NCI-H1048 (cell line): Measurements from ENCODE around the gene GET4.
A peak's percentile ranks its signal among the peaks of the same experiment; 100 is the strongest.
"Not testable (repeated sequence)": the region's sequence is repeated elsewhere in the genome, so short reads cannot be mapped to it uniquely, and the experiment has no call there.

Source experiments
- DNase-seq: peaks from one replicate; lab custom pipeline; 2025; lab: John Stamatoyannopoulos, UW

GET4 gene

DNA sequence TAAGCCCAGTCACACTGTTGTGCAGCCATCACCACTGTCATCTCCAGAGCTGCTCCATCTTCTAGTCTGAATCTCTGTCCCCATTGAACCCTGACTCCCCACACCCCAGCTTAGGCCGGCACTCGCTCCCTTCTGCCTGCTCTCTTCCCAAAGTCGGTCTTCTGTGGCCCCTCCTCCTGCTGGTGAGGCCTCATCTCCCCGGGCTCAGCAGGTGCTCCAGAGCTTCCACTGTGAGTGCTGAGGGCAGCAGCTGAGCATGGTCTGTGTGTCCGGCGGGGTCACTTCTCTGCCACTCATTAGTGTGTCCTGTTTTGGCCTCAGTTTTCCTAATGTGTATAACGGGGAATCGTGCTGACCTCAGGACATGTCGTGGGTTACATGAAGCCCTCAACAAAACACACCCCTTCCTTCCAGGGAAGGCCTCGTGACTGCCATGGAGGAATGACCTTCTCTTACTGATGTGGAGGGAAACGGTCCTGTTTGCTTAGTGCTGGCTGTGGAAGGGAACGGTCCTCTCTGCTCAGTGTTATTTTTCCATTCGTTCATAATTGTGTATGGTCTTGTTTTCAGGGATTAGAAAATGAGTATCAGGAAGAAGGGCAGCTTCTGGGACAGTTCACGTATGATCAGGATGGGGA is 4.3 kb upstream of the GET4 start:
- DNase-seq, result no peak

DNA sequence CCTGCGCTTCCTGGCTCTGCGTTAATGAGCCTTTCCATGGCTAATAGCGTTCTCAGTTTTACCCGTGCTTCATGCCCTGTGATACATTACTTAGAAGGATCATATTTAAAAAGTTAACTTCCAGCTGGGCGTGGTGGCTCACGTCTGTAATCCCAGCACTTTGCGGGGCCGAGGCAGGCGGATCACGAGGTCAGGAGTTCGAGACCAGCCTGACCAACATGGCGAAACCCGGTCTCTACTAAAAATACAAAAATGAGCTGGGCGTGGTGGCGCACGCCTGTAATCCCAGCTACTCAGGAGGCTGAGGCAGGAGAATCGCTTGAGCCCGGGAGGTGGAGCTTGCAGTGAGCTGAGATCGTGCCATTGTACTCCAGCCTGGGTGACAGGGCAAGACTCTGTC is 3.7 kb upstream of the GET4 start:
- not testable (repeated sequence) for DNase-seq

DNA sequence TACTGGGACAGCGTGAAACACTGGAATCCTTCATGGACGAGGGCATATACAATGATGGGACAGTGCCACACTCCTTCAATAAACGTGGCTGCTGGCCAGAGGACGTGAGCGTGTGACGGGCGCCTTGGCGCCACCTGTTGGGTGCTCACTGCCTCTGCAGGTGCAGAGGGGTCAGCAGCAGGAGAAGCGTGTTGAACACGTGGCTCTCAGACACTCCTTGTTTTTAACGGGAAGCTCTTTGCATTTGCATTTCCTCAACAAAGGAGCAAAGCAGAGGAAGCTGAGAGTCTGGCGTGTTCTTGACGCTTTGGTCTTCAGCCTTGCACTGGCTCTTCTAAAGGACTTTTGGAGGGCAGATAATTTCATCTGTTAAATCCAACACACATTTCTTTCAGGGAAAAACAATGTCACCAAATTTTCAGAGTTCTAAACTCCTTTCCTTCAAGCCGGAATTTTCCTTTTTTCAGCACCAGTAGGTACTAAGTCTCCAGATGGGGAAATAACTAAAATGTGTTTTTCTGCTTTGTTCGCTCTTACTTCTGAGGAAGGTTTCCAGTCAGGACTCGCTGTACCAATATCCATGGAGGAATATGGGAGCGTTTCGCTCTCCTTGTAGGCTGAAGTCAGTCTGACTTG is 2.9 kb upstream of the GET4 start:
- DNase-seq, result peak; percentile 71

DNA sequence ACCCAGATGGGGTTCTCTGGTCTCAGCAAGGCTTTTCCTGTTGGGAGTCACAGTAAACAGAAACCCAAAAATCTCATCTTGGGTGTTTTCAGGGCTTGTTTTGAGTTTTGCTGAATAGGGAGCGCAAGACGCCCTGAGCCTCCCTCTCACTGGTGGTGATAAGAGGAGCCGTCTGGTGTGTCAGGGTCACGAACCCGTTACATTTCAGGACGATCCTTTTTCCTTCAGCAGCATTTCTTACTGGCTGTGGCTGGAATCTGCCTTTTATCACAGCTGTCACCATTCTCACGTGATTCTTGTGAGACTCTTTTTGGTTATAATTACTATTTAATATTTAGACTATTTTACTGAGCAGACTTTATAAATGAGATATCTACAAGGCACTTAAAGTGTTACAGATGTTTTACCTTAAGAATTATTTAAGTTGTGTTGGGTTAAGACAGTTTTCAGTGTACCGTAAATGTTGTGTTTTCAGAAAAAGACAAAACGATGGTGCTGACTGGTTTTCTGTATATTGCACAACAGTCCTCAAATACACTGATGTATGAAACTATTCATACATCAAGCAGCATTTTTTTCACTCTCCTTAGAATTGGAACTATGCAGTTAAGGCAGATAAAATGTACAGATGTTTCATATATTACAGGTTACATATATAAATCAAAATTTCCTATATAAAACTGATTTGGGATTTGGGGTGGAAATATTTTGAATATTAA is 2.2 kb upstream of the GET4 start:
- no peak for DNase-seq

DNA sequence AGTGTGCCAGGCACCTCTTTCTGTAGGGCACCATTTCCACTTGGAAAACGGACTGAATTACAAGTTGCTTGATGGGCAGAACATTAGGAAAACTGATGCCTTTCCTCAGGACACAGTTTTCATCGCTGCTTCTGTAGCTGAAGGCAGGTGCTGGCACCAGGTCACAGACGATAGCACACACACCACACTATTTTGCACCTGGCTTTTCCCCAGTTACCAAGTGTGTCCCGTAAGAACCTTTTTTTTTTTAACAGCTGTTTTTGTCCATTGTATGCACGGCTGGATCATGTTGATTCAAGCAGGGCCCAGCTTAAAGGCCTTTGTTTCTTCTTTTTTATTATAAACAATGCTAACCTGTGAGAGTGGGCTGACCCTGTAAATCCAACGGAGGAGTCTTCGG is 1.3 kb upstream of the GET4 start:
- no peak for DNase-seq

DNA sequence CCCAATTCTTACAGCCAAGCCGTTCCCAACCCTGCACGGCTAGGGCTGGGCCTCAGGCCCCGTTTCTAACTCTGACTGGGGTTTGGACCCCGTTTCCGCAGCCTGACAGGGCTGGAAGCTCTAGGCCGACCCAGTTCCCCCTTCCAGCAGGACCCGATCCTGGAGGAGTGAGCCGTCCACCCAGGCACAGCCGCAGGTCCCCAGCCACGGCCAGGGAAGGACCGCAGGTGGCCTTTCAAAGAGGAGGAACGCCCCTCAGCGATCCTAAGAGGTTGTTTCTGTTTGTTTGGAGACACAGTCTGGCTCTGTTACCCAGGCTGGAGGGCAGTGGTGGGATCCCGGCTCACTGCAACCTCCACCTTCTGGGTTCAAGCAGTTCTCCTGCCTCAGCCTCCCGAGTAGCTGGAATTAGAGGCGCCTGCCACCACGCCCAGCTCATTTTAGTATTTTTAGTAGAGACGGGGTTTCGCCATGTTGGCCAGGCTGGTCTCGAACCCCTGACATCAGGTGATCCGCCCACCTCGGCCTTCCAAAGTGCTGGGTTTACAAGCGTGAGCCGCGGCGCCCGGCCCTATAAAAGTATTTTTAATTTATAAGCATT is 778 bp upstream of the GET4 start:
- no peak for DNase-seq

DNA sequence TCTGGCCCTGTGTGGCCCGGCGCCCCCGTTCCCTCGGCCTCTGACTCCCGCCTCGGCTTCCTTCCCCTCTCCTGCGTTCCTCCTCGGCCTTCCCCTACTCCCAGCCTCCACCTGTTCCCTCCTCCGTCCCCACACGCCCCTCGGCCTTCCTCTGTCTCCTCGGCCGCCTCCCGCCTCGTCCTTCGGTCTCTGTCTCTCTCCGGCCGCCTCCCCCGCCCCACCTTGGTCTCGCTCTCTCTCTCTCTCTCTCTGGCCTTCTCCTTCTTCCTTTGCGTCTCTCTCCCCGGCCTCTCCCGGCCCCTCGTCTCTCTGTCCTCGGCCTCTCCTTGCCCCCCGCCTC is 588 bp downstream of the GET4 start:
- no peak for DNase-seq

DNA sequence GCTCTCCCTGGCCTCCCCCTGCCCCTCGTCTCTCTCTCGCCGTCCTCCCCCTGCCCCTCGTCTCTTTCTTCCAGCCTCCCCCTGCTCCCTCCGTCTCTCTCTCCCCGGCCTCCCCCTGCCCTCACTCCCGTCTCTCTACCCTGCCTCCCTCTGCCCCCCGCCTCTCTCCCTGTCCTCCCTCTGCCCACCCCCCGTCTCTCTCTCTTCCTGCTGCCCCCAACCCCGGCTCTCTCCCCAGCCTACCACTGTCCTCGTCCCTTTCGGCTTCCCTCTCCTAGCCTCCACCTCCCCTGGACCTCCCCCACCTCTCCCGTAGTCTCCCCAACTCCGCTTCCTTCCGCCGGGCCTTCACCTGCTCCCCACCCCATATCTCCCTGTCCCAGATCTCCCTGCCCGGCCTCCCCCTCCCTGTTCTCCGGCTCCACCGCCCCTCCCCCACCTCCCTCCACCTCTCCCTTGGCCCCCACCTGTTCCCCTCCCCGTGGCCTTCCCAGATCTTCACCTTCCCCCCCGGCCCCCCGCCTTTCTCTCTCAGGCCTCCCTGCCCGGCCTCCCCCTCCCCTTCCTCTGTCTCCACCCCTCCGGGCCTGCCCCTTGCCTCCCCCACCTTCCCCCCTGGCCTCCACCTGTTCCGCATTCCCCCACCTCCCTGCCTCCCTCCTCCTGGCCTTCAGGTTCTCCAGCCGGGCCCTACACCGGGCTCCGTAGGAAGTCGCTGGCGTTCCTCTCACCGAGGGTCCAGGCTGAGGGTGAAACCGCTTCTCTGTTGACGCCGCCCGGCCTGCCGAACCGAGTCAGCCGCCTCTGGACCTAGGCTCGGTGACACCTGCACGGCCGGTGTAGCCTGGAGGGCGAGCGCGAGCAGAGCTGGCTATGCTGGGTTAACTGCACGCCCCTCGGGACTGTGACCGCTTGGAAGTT is 1.2 kb downstream of the GET4 start:
- no peak for DNase-seq

DNA sequence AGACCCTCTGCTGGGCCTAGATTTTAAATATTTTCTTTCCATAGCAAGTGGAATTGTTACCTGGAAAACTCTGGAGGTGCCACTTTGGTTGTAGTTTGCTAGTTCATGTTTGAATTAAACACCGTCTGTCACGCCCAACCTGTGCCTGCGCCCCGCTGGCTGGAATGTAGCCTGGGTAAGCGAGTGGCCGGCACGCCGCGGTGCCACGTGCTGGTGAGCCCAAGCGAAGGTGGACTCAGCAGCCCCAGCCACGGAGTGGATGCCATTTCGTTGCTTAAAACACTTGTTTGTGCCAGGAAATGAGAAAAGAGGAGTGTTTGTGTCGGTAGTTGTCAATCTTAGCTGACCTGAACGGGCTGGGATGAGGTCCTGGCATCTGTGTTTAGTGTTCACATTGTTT is 2.7 kb downstream of the GET4 start:
- no peak for DNase-seq

DNA sequence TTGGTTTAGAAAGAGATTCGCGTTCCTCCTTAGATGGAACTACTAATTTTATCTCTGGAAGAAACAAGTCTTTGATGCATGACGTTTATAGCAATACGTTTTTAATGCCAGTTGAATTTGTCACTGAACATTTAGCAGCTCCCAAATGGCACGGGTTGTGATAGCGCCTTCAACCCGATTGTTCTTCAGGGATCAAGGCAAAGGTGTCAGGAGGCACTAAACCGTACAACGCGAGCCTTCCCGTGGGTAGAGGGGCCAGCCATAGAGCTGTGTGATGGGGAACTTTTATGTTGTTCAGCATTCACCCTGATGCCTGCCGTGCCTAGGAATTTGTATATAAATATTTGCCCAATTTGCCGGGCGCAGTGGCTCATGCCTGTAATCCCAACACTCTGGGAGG is 3.4 kb downstream of the GET4 start:
- no peak for DNase-seq

DNA sequence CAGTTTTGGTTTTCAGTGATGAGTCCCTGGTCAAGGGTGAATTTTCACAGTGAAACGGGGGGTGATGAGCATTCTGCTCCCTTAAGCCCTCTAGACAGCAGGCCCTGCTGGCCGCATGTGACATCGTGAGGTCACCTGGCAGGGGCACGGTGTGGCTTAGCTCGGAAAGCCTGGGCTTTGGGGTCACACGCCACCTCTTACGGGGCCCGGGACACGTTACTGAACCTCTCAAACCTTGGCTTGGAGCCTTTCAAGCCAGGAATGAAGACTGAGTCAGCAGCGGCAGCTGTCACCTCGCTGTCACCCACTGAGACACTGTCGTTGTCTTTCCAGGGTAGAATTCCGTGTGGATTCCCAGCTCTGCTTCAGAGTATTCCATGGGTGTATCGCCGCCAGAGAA is 4.1 kb downstream of the GET4 start:
- DNase-seq, result no peak

DNA sequence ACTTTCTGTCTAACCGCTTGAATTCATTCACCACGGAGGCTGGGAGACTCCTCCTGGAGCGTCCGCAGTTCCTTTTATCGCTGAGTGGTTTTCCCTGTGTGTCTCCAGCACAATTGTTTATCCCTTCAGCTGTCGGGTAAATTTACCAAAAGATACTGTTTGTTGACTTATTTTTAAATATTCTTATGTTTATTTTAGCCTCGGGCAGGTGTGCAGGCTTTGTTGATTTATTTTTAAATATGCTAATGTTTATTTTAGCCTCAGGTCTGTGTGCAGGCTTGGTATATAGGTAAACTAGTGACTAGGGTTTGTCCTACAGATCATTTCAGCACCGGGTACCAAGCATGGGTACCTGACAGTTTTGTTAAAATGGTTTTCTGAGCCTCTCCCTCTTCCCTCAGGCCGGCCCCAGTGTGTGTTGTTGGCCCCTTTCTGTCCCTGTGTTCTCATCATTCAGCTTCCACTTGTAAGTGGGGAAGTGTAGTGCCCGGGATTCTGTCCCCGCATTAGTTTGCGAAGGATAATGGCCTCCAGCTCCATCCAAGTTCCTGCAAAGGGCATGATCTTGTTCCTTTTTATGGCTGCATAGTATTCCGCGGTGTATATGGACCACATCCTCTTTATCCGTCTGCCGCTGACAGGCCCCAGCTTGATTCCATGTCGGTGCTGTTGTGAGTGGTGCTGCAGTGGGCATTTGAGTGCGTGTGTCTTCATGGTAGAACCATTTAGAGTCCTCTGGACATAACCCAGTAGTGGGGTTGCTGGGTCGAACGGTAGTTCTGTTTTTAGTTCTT is 5.3 kb downstream of the GET4 start:
- DNase-seq, result no peak

DNA sequence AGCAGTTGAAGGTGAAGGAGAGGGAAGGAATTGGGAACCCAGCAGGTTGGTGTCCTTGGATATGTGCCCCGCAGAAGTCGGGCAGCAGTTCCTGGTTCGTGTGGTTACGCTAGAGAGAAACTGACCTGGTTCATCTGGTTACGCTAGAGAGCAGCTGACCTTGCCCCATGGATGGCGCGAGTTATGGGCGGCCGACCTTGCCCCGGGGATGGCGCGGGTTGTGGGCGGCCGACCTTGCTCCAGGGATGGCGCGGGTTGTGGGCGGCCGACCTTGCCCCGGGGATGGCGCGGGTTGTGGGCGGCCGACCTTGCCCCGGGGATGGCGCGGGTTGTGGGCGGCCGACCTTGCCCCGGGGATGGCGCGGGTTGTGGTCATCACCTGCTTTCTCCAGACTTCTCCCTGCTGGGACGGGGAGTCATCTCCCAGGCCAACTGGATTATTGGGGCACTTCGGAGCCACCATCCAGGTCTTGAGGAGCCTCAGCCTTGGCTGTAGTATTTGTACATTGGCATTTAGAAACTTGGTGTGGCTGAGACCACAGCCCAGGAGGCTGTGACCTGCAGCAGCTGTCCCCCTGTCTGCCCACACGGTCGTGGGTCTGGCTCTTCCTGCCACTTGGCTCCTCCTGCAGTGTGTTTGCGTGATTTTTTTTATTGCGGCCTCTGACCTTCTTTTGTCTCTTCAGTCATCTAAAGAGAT is 6.1 kb downstream of the GET4 start:
- DNase-seq, result no peak

DNA sequence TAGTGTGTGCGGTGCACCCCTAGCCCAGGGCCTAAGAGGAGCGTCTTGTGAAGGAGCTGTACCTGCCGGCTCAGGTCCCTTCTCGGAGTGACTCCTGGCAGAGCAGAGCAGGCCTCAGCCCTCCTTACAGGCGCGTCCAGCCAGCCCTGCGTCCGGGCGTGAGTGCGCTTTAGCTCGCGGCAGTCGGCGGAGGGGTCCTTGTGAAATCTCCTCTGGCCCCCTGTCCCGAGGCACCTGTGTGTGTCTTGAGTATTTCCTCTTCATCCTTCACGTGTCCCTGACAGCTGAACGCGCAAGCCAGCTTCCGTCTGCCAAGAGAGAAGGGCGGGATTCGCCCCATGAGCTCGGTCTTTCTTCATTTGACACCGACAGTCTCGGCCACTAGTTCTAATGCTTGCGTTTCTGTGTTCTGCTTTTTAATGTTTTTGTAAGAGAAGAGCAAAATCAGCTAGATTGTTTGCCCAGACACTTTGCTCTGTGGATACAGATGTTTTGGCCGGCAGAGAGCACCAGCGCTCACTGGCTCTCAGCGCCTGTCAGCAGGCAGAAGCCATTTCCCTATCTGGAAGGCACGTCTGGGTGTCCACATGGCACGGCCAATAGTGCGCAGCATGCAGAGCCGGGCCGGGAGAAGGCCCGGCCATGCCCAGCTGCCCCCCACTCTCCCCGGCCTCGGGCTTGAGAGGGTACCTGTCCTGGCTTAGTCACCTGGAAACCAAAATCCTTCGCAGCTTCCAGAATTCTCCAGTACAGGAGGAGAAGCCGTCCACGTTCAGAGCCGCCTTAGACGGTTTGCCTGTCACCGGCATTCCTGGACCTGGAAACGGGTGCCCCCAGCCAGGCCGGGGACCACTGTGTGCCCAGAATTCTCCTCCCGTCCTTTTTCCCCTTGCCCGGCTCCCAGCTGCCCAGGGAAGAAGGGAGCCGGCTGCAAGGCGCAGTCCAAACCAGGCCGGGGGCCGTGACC is 7.0 kb downstream of the GET4 start:
- no peak for DNase-seq

DNA sequence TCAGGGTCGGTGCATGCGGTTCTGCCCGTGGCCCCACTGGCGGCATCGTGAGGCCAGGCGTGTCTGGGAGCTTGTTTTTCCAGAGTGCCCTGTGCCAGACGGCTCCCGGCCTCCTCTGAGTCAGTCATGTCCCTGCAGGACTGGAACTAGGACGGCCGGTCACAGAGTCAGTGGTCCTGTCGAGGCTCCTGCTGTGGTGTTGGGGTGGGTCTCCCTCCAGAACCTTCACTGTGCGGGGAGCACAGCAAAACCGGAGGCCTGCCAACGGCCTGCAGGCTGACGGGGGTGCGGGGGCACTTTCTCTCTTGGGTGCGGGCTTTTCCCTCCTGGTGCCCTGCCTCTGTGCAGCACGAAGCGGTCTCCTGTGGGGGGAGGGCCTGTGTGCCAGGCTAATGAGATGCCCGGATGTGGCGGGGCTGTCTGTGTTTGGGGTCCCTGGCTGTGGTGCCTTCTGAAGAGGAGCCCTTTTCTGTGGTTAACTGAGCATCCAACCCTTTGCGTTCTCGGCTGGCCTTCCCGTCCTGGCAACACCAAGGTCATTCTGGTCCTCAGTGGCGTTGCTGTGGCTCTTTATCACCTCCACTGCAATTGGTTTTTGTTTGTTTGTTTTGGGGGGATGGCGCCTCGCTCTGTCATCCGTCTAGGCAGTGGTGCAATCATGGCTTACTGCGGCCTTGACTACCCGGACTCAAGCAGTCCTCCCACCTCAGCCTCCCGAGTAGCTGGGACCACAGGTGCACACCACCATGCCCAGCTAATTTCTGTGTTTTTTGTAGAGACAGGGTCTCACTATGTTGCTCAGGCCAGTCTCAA is 8.0 kb downstream of the GET4 start:
- no peak for DNase-seq

DNA sequence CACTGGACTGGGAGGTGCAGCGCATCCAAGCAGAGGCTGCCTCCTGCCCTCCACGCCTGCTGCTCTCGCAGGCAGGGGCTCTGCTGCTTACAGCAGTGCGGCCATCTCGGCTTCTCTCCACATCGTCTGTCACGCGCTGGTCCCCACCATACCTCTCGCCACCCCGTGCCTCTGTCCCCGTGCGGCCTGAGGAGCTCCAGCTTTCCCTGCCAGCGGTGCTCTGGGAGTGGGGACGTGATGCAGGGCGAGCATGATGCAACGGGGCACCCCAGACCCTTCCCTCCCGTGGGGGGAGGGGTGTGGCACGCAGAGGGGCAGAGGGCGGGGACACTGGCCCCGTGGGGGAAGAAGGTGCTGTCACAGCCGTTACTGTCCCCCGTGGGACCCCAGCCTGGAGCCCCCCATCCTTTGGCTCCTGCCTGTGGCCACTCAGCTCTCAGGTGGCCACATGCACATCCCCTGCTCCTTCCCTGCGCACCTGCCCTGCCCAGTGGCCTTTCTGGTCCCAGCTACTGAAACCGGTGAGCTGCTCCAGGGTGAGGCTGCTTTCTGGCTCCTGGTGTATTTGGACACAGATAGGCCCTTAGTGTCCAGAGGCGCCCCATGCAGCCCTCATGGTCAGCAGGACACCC is 9.0 kb downstream of the GET4 start:
- no peak for DNase-seq

DNA sequence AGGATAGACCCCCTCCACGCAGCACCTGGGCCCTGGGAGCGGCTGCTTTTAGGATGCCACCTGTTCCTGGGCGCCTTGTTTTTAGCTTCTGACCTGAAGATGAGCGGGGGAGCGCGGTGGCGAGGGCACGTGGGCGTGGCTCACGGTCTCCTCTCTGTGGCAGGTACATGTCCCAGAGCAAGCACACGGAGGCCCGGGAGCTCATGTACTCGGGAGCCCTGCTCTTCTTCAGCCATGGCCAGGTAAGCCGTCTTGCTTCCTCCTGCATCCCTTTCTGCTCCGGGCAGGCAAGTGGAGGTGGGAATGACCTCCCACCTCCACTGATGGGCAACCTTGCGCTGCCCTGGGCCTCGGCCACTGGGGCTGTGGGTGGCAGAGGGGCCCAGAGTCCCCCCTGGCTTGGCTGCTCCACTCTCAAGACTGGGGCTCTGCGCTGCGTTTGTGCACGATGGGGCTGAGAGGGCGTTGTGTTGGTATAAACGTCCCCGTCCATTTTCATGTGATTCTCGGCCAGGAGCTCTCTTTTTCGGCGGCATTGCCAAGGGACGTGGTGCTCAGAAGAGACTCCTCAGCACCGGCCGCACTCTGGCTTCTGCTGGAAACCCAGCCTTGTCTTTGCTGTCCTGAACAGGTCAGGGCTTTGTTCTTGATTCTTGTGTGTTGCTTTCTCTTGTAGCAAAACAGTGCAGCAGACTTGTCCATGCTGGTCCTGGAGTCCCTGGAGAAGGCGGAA is 9.7 kb downstream of the GET4 start:
- no peak for DNase-seq
